ENCODE results near the gene LRRC8A.
A peak's percentile ranks its signal among the peaks of the same experiment; 100 is the strongest.
"Not testable (repeated sequence)": the region's sequence is repeated elsewhere in the genome, so short reads cannot be mapped to it uniquely, and the experiment has no call there.

Gene LRRC8A

GRCh38 chr9:128862401-128862851 lies 19.5 kb upstream of the LRRC8A start:
- Histone ChIP-seq H3K36me3 (ENCODE audit: control insufficient read depth in 5 of 5, insufficient read depth in 5 of 5, low read length in 5 of 5) (no peaks in the 10 kb centered on the region), H3K27me3 (ENCODE audit: control insufficient read depth in 5 of 5, insufficient read depth in 4 of 5, low read length in 5 of 5) (no peaks in the 10 kb centered on the region), H3K4me1 (ENCODE audit: control insufficient read depth in 5 of 5, insufficient read depth in 5 of 5, low read length in 5 of 5) (peaks cover 0 to 11% (median 8%) of the 10 kb centered on the region in 5 donors), H3K9me3 (ENCODE audit: control insufficient read depth in 5 of 5, low read length in 5 of 5) (no peaks in the 10 kb centered on the region), H3K27ac (ENCODE audit: low read depth, low read length) (no peak overlapping the region), H3K9ac (ENCODE audit: low read length in 5 of 5) (no peak overlapping the region), H3K4me3 (ENCODE audit: low read depth in 1 of 5, low read length in 5 of 5) (no peak overlapping the region)

GRCh38 chr9:128863647-128864046 lies 18.3 kb upstream of the LRRC8A start:
- no peak overlapping the region for H3K27ac ChIP-seq (ENCODE audit: low read depth, low read length)
- peaks cover 0 to 11% (median 8%) of the 10 kb centered on the region in 5 donors for H3K4me1 ChIP-seq (ENCODE audit: control insufficient read depth in 5 of 5, insufficient read depth in 5 of 5, low read length in 5 of 5)

GRCh38 chr9:128870128-128870940 lies 11.6 kb upstream of the LRRC8A start:
- H3K9me3 ChIP-seq (ENCODE audit: control insufficient read depth in 5 of 5, low read length in 5 of 5), result no peaks in the 10 kb centered on the region
- H3K4me3 ChIP-seq (ENCODE audit: low read depth in 1 of 5, low read length in 5 of 5), result no peak overlapping the region
- no peaks in the 10 kb centered on the region for H3K27me3 ChIP-seq (ENCODE audit: control insufficient read depth in 5 of 5, insufficient read depth in 4 of 5, low read length in 5 of 5)
- no peak overlapping the region for H3K27ac ChIP-seq (ENCODE audit: low read depth, low read length)
- H3K4me1 ChIP-seq (ENCODE audit: control insufficient read depth in 5 of 5, insufficient read depth in 5 of 5, low read length in 5 of 5), result no peaks in the 10 kb centered on the region
- no peaks in the 10 kb centered on the region for H3K36me3 ChIP-seq (ENCODE audit: control insufficient read depth in 5 of 5, insufficient read depth in 5 of 5, low read length in 5 of 5)
- no peak overlapping the region for H3K9ac ChIP-seq (ENCODE audit: low read length in 5 of 5)

More at GRCh38 chr9:128863647-128864046, 18.3 kb upstream of the LRRC8A start:
- Histone ChIP-seq H3K27me3 (ENCODE audit: control insufficient read depth in 5 of 5, insufficient read depth in 4 of 5, low read length in 5 of 5) (no peaks in the 10 kb centered on the region), H3K9me3 (ENCODE audit: control insufficient read depth in 5 of 5, low read length in 5 of 5) (no peaks in the 10 kb centered on the region), H3K4me3 (ENCODE audit: low read depth in 1 of 5, low read length in 5 of 5) (no peak overlapping the region), H3K9ac (ENCODE audit: low read length in 5 of 5) (no peak overlapping the region), H3K36me3 (ENCODE audit: control insufficient read depth in 5 of 5, insufficient read depth in 5 of 5, low read length in 5 of 5) (no peaks in the 10 kb centered on the region)

GRCh38 chr9:128870941-128871265 lies 11.0 kb upstream of the LRRC8A start:
- not testable (repeated sequence) for H3K27ac ChIP-seq (ENCODE audit: low read depth, low read length); H3K4me3 ChIP-seq (ENCODE audit: low read depth in 1 of 5, low read length in 5 of 5); H3K36me3 ChIP-seq (ENCODE audit: control insufficient read depth in 5 of 5, insufficient read depth in 5 of 5, low read length in 5 of 5); H3K27me3 ChIP-seq (ENCODE audit: control insufficient read depth in 5 of 5, insufficient read depth in 4 of 5, low read length in 5 of 5); H3K4me1 ChIP-seq (ENCODE audit: control insufficient read depth in 5 of 5, insufficient read depth in 5 of 5, low read length in 5 of 5); H3K9ac ChIP-seq (ENCODE audit: low read length in 5 of 5); H3K9me3 ChIP-seq (ENCODE audit: control insufficient read depth in 5 of 5, low read length in 5 of 5)

- Histone ChIP-seq H3K27me3 (ENCODE audit: control insufficient read depth in 5 of 5, insufficient read depth in 4 of 5, low read length in 5 of 5) (no peaks in the 10 kb centered on the region), H3K27ac (ENCODE audit: low read depth, low read length) (no peak overlapping the region), H3K36me3 (ENCODE audit: control insufficient read depth in 5 of 5, insufficient read depth in 5 of 5, low read length in 5 of 5) (no peaks in the 10 kb centered on the region), H3K9me3 (ENCODE audit: control insufficient read depth in 5 of 5, low read length in 5 of 5) (no peaks in the 10 kb centered on the region), H3K4me3 (ENCODE audit: low read depth in 1 of 5, low read length in 5 of 5) (no peak overlapping the region), H3K9ac (ENCODE audit: low read length in 5 of 5) (no peak overlapping the region), H3K4me1 (ENCODE audit: control insufficient read depth in 5 of 5, insufficient read depth in 5 of 5, low read length in 5 of 5) (peaks cover 1 to 30% (median 24%) of the 10 kb centered on the region in 5 donors)
Observed at GRCh38 chr9:128877852-128878251, 4.1 kb upstream of the LRRC8A start.

GRCh38 chr9:128882677-128883603 lies 1.0 kb downstream of the LRRC8A start:
- Histone ChIP-seq H3K4me3 (ENCODE audit: low read depth in 1 of 5, low read length in 5 of 5) (peak overlapping the region; percentile 76 to 94 (median 88)), H3K9me3 (ENCODE audit: control insufficient read depth in 5 of 5, low read length in 5 of 5) (no peaks in the 10 kb centered on the region), H3K36me3 (ENCODE audit: control insufficient read depth in 5 of 5, insufficient read depth in 5 of 5, low read length in 5 of 5) (peaks cover 0 to 21% (median 15%) of the 10 kb centered on the region in 5 donors), H3K9ac (ENCODE audit: low read length in 5 of 5) (peak overlapping the region; percentile 80 to 95 (median 87)), H3K27ac (ENCODE audit: low read depth, low read length) (peak overlapping the region; percentile 84), H3K4me1 (ENCODE audit: control insufficient read depth in 5 of 5, insufficient read depth in 5 of 5, low read length in 5 of 5) (peaks cover 16 to 67% (median 55%) of the 10 kb centered on the region in 5 donors), H3K27me3 (ENCODE audit: control insufficient read depth in 5 of 5, insufficient read depth in 4 of 5, low read length in 5 of 5) (no peaks in the 10 kb centered on the region)

GRCh38 chr9:128884164-128884563 lies 2.2 kb downstream of the LRRC8A start:
- H3K4me3 ChIP-seq (ENCODE audit: low read depth in 1 of 5, low read length in 5 of 5), result peak overlapping the region in 3 of 5 donors; percentile 32 to 39 (median 35)
- H3K36me3 ChIP-seq (ENCODE audit: control insufficient read depth in 5 of 5, insufficient read depth in 5 of 5, low read length in 5 of 5), result peaks cover 0 to 30% (median 20%) of the 10 kb centered on the region in 5 donors
- no peak overlapping the region for H3K9ac ChIP-seq (ENCODE audit: low read length in 5 of 5)
- H3K4me1 ChIP-seq (ENCODE audit: control insufficient read depth in 5 of 5, insufficient read depth in 5 of 5, low read length in 5 of 5), result peaks cover 23 to 73% (median 53%) of the 10 kb centered on the region in 5 donors
- peak overlapping the region; percentile 84 for H3K27ac ChIP-seq (ENCODE audit: low read depth, low read length)
- H3K9me3 ChIP-seq (ENCODE audit: control insufficient read depth in 5 of 5, low read length in 5 of 5), result no peaks in the 10 kb centered on the region
- no peaks in the 10 kb centered on the region for H3K27me3 ChIP-seq (ENCODE audit: control insufficient read depth in 5 of 5, insufficient read depth in 4 of 5, low read length in 5 of 5)

GRCh38 chr9:128885376-128885775 lies 3.4 kb downstream of the LRRC8A start:
- H3K4me3 ChIP-seq (ENCODE audit: low read depth in 1 of 5, low read length in 5 of 5), result no peak overlapping the region
- H3K27ac ChIP-seq (ENCODE audit: low read depth, low read length), result peak overlapping the region; percentile 23
- H3K9me3 ChIP-seq (ENCODE audit: control insufficient read depth in 5 of 5, low read length in 5 of 5), result no peaks in the 10 kb centered on the region
- H3K4me1 ChIP-seq (ENCODE audit: control insufficient read depth in 5 of 5, insufficient read depth in 5 of 5, low read length in 5 of 5), result peaks cover 23 to 75% (median 58%) of the 10 kb centered on the region in 5 donors
- H3K36me3 ChIP-seq (ENCODE audit: control insufficient read depth in 5 of 5, insufficient read depth in 5 of 5, low read length in 5 of 5), result peaks cover 0 to 34% (median 22%) of the 10 kb centered on the region in 5 donors
- H3K9ac ChIP-seq (ENCODE audit: low read length in 5 of 5), result peak overlapping the region in 1 of 5 donors; percentile 30
- H3K27me3 ChIP-seq (ENCODE audit: control insufficient read depth in 5 of 5, insufficient read depth in 4 of 5, low read length in 5 of 5), result no peaks in the 10 kb centered on the region

GRCh38 chr9:128885798-128886197 lies 3.9 kb downstream of the LRRC8A start:
- H3K9ac ChIP-seq (ENCODE audit: low read length in 5 of 5), result peak overlapping the region in 1 of 5 donors; percentile 16
- H3K4me3 ChIP-seq (ENCODE audit: low read depth in 1 of 5, low read length in 5 of 5), result no peak overlapping the region
- H3K36me3 ChIP-seq (ENCODE audit: control insufficient read depth in 5 of 5, insufficient read depth in 5 of 5, low read length in 5 of 5), result peaks cover 0 to 35% (median 26%) of the 10 kb centered on the region in 5 donors
- H3K27me3 ChIP-seq (ENCODE audit: control insufficient read depth in 5 of 5, insufficient read depth in 4 of 5, low read length in 5 of 5), result no peaks in the 10 kb centered on the region
- H3K4me1 ChIP-seq (ENCODE audit: control insufficient read depth in 5 of 5, insufficient read depth in 5 of 5, low read length in 5 of 5), result peaks cover 23 to 76% (median 58%) of the 10 kb centered on the region in 5 donors
- H3K27ac ChIP-seq (ENCODE audit: low read depth, low read length), result peak overlapping the region; percentile 17
- no peaks in the 10 kb centered on the region for H3K9me3 ChIP-seq (ENCODE audit: control insufficient read depth in 5 of 5, low read length in 5 of 5)
